GM21515 (cell line): ENCODE data around the gene DPP6.
"Not testable (repeated sequence)": the region's sequence is repeated elsewhere in the genome, so short reads cannot be mapped to it uniquely, and the experiment has no call there.

Experiments
- ATAC-seq: cut with Tn5 transposase; IDR thresholded peaks from one replicate; pipeline ENCODE4 v1.9.1; 2021; ENCODE audit not compliant: unreplicated experiment

The DPP6 gene

GRCh38 chr7:154915600-154915999 lies 863.4 kb downstream of the DPP6 start:
- ATAC-seq, result no peak

- no peak for ATAC-seq
Measured at GRCh38 chr7:154916381-154916780, 864.2 kb downstream of the DPP6 start.

GRCh38 chr7:154916856-154917807 lies 864.9 kb downstream of the DPP6 start:
- no peak for ATAC-seq

DNA sequence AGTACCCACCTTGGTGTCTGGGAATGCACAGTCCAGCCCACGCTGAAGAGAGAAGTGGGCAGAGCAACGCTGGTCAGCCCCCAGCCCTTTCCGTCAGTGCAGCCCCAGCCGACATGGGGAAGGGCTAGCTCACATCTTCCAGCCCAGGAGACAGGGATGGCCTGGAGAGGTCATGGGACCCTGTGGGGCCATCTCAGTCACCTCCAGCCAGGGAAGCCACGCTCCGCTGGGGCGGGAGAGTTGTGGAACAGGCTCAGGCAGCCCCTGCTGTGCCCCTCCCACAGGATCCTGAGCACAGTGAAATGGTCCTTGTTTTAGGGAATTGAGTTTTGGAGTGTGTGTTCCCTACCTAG lies 865.6 kb downstream of the DPP6 start:
- no peak for ATAC-seq

DNA sequence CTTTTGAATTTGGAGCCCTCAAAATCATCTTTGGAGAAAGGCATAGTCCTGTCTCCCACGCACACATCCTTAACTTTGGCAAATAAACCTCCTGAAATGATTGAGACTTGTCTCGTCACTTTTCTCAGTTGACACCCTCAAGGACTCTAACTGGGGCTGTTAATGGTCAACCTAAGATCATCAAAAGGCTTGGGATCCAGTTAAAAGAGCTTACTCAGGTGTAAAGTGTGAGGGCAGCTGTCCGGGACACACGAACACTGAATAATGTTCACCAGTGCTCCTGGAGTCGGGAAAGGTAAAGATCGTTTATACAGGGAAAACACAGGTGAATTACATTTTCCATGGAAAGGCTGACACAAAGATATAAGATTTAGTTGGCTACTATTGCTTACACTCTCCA lies 866.1 kb downstream of the DPP6 start:
- no peak for ATAC-seq

DNA sequence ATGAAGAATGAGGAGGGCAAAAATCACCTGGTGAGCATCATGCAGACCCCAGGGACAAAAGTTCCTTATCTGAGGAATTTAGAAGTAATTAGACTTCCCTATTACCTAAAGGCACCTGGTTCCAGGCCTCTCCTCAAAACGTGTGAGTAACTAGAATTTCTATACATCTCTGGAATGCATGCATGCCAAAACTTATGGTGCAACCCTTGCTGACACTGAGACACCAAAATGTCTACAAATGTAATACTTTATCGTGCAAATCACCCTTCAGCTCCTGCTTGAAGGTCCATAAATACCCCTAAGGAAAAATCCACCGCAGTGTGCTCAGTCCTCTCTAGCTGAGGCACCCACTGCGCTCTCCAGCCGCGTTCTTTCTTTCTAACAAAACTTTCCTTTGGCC lies 866.5 kb downstream of the DPP6 start:
- no peak for ATAC-seq

GRCh38 chr7:154919344-154920225 lies 867.4 kb downstream of the DPP6 start:
- no peak for ATAC-seq

GRCh38 chr7:154922472-154922871 lies 870.3 kb downstream of the DPP6 start:
- not testable (repeated sequence) for ATAC-seq

GRCh38 chr7:154927624-154928125 lies 875.5 kb downstream of the DPP6 start:
- ATAC-seq, result peak; percentile 47

DNA sequence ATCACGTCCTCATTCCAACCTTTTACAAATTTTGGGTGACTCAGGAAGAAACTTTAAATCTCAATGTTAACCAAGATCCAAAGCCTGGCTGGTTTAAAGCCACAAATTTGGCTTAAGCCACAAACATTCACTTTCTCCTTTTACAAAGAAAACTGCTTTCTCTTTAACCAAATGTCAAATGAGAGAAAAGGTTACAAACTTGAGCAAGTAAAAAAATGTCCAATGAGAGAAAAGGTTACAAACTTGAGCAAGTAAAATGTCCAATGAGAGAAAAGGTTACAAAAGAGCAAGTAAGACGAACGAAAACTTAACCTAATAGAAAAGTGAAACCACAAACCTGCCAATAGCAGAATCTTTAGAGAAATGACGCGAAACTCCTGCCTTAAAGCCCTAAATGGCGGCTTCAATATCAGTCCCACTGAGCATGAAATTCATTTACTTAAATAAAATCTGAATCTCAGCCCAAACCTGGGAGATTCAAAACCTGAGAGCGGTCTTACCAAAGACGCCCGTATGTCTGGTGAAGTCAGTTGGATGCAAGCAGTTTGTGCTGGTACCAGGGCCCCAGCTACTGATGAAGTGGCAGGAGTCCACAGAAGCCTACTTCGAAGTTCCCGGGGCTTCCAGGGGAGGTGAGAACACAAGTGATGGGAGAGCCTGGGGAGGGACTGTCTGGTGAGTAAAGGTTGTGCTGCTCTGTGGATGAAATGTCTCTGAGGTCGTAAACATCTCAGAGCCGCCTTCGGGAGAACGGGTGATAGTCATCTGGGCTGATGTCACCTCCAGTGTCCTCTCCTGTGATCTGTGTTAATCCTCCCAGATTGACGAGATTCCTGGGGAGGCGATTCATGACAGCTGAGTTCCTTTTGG lies 876.2 kb downstream of the DPP6 start:
- peak; percentile 84 for ATAC-seq

DNA sequence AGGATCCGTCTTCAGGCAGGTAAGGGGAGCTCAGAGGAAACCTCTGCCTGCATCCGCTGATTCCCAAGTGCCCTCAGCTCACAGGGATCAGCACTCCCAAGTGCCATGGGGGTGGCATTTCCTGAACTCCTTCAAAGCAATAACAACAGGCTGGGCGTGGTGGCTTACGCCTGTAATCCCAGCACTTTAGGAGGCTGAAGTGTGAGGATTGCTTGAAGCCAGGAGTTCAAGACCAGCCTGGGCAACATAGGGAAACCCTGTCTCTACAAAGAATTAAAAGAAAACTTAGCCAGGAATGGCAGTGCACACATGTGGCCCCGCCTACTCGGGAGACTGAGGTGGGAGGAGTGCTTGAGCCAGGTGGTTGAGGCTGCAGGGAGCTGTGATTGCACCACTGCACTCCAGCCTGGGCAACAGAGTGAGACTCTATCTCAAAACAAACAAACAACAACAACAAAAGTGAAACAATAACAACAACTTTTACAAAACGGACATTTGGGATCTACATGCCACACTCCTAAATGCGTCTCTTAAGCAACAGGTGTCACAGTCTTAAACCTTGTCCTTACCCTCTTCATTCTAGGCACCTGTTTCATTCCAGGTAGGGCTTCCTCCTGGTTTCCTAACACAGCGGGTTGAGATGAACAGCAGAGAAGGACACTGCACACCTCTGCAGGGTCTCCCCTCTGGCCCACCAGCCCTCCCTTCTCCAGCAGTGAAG lies 877.0 kb downstream of the DPP6 start:
- no peak for ATAC-seq

DNA sequence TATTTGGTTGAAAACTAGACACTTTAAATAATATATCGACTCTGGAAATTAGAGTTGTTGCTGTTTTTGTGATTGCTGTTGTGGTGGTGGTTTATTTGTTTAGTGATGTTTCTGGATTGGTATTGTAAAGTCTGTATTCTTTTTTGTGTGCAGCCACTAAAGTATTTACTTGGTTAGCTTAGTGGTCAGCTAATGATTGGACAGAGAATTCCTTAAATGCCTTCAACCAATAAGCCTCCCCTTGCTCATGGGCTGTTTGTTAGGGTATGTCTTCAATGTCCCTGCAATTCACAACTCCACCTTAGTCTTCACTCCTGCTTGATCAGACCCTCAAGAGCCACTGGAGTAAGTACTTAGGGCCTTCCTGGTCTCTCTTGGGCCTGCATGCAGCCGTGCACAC lies 879.7 kb downstream of the DPP6 start:
- no peak for ATAC-seq

DNA sequence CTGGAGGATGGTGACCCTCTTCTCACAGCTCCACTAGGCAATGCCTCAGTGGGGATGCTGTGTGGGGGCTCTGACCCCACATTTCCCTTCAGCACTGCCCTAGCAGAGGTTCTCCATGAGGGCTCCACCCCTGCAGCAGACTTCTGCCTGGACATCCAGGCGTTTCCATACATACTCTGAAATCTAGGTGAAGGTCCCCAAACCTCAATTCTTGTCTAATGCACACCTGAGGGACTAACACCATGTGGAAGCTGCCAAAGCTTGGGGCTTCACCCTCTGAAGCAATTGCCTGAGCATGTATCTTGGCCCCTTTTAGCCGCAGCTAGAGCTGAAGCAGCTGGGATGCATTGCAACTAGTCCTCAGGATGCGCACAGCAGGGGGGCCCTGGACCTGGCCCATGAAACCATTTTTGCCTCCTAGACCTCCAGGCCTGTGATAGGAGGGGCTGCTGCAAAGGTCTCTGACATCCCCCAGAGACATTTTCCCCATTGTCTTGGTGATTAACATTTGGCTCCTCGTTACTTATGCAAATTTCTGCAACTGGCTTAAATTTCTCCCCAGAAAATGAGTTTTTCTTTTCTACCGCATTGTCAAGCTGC lies 882.3 kb downstream of the DPP6 start:
- ATAC-seq, result not testable (repeated sequence)

GRCh38 chr7:154937837-154938236 lies 885.6 kb downstream of the DPP6 start:
- ATAC-seq, result no peak

- ATAC-seq, result no peak
Measured at GRCh38 chr7:154942691-154943090, 890.5 kb downstream of the DPP6 start.
